Thyroid gland (tissue), 4 donors: ENCODE data around the gene MARK1. TPM values are rescaled to one million over a fixed set of nuclear protein-coding genes. Genes with fewer than 3 reads are reported as not detected.

Source experiments
- DNase-seq, 2 donors: peaks; one replicate each; pipeline ENCODE4 v3.0.0-alpha.2; 2019
- H3K27ac ChIP-seq, 3 donors: fragments of 200-600 bp; sonication (generic); 1 replicate in 2 of 3; 2 replicates in 1 of 3; pipeline ENCODE4 v1.5.1; 2016 to 2019; ENCODE audit warnings: mild to moderate bottlenecking in 1 of 3, moderate library complexity in 1 of 3
- H3K27me3 ChIP-seq: fragments of 200-600 bp; sonication (generic); one replicate; pipeline ENCODE4 v1.5.1; 2019
- H3K36me3 ChIP-seq, 2 donors: fragments of 200-600 bp; sonication (generic); one replicate each; pipeline ENCODE4 v1.5.1; 2016 to 2019
- H3K4me1 ChIP-seq, 2 donors: fragments of 200-600 bp; sonication (generic); one replicate each; pipeline ENCODE4 v1.5.1; 2017 to 2019
- H3K4me3 ChIP-seq, 3 donors: fragments of 200-600 bp; sonication (generic); replicated peaks in 1 of 3; 1 replicate in 2 of 3; 2 replicates in 1 of 3; pipeline ENCODE4 v1.5.1; 2016; ENCODE audit warnings: mild to moderate bottlenecking in 1 of 3
- H3K9me3 ChIP-seq: fragments of 200-600 bp; sonication (generic); one replicate; pipeline ENCODE4 v1.5.1; 2017
- CTCF ChIP-seq, 6 experiments: fragments of 200-600 bp in 3 of 6; fragments of 450-650 bp in 3 of 6; sonication (generic) in 3 of 6; IDR thresholded peaks; one replicate each; pipeline ENCODE4 v1.5.1; 2016 to 2019; ENCODE audit warnings: antibody characterized with exemption in 6 of 6, mild to moderate bottlenecking in 2 of 6, inconsistent platforms in 1 of 6, moderate library complexity in 1 of 6
- POLR2A ChIP-seq, 2 donors: fragments of 450-650 bp; IDR thresholded peaks; one replicate each; pipeline ENCODE4 v1.6.1; 2017; ENCODE audit warnings: antibody characterized with exemption in 2 of 2, mild to moderate bottlenecking in 2 of 2, moderate library complexity in 1 of 2
- WGBS, 2 donors: methylation state at CpG; one replicate each; pipeline ENCODE4 v1.1.5; 2017; 5-methylcytosine and 5-hydroxymethylcytosine counted together
- intact Hi-C: fragments of 100-400 bp; cut with DNase I; formaldehyde crosslinking; loops from one replicate; pipeline ENCODE4 v1.15.1; 2023
- total RNA-seq, 4 donors: library from RNA; depleted of rRNA; stranded (reverse); fragments of >200 nt; gene quantifications; one replicate each; pipeline ENCODE4 v1.2.3, GENCODE V29; 2016

Gene MARK1
- total RNA-seq, 4 donors from 2014 or later: 10.9 to 21.2 (median 14.4) TPM

- Histone ChIP-seq H3K27me3 (no peaks in the 10 kb centered on the region), H3K36me3 (no peaks in the 10 kb centered on the region), H3K4me3 (no peak overlapping the region), H3K9me3 (no peaks in the 10 kb centered on the region), H3K27ac (no peak overlapping the region), H3K4me1 (no peaks in the 10 kb centered on the region)
- no peak for TF ChIP-seq POLR2A (IDR thresholded peaks at IDR 0.05)
- no peak for TF ChIP-seq CTCF (IDR thresholded peaks at IDR 0.05)
- WGBS, 2 donors: 78 to 84% methylated on average over 5 of the region's 5 CpGs
- DNase-seq: no peak
- intact Hi-C loops: no loop called here
These were observed 23.6 kb upstream of the MARK1 start for GRCh38 chr1:220504329-220504728.

DNA sequence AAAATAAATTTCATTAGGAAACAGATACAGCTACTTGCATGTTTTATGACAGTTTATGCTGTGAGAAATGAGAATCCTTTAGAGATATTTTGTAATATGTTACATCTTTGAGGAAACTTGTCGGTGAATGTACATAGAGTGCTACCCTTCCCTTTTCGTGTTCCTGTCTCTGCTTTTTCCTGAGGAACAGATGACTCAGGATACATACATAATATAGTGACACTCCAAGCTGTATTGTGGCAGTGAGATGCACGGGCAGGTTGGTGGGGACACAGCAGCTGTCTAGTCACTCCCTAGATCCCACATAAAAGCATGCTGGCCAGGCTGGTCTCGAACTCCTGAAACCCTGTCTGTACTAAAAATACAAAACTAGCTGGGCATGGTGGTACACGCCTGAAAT is 20.9 kb upstream of the MARK1 start:
- Histone ChIP-seq H3K4me3 (no peak overlapping the region), H3K27me3 (no peaks in the 10 kb centered on the region), H3K27ac (no peak overlapping the region), H3K9me3 (no peaks in the 10 kb centered on the region), H3K36me3 (no peaks in the 10 kb centered on the region), H3K4me1 (no peaks in the 10 kb centered on the region)
- intact Hi-C loops: no loop called here
- WGBS, 2 donors: 82 to 84% methylated on average over 5 of the region's 5 CpGs
- no peak for DNase-seq
- TF ChIP-seq POLR2A (IDR thresholded peaks at IDR 0.05): no peak
- no peak for TF ChIP-seq CTCF (IDR thresholded peaks at IDR 0.05)

DNA sequence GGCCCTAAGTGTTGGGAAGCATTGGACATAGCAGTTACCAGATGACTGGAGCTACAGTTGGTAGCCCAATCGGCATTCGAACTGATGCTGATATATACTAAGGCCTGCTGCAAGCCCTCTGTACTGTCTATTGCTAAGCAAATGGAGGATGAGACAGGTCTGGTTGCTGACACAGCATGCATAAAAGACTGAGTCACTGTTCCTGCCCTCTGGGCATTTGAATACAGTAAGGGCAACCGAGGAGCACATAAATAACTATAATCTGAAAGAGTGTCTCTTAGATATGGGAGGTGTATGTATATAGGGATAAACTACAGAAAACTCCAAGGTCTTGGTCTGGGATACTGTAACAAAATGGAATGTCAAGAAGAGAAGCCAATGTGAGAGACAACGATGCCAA is 16.8 kb upstream of the MARK1 start:
- DNase-seq: no peak
- no peak overlapping the region for H3K4me3 ChIP-seq
- no peak overlapping the region for H3K27ac ChIP-seq
- H3K4me1 ChIP-seq: no peaks in the 10 kb centered on the region
- intact Hi-C loops: no loop called here
- TF ChIP-seq POLR2A (IDR thresholded peaks at IDR 0.05) (no peak), CTCF (IDR thresholded peaks at IDR 0.05) (no peak)
- WGBS, 2 donors: 93 to 94% methylated on average over 4 of the region's 4 CpGs
- H3K36me3 ChIP-seq: no peaks in the 10 kb centered on the region
- no peaks in the 10 kb centered on the region for H3K9me3 ChIP-seq
- H3K27me3 ChIP-seq: no peaks in the 10 kb centered on the region

GRCh38 chr1:220511785-220512184 is 16.2 kb upstream of the MARK1 start:
- DNase-seq: peak; percentile 49 to 50
- WGBS, 2 donors: 46 to 54% methylated on average over 4 of the region's 4 CpGs
- no peaks in the 10 kb centered on the region for H3K9me3 ChIP-seq
- no peak overlapping the region for H3K27ac ChIP-seq
- no peaks in the 10 kb centered on the region for H3K27me3 ChIP-seq
- no peak overlapping the region for H3K4me3 ChIP-seq
- no peaks in the 10 kb centered on the region for H3K36me3 ChIP-seq
- intact Hi-C loops: no loop called here
- H3K4me1 ChIP-seq: no peaks in the 10 kb centered on the region
- no peak for TF ChIP-seq POLR2A (IDR thresholded peaks at IDR 0.05)
- TF ChIP-seq CTCF (IDR thresholded peaks at IDR 0.05): peak in 5 of 6 experiments; percentile 15 to 45 (median 36)

DNA sequence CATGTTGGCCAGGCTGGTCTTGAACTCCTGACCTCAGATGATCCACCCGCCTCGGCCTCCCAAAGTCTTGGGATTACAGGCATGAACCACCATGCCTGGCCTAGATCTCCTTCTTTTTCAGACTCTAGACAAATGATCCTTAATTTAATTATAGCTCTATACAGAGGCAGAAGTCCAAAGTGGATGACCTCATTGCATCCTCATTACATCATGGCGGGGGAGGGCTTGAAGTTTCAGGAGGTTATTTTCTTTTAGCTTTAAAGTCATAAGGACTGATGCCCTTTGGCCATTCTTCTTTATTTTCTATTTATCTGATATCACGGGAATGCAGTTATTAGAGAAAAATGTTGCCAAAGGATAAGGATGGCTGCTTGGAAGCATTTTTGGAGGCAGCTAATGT is 14.1 kb upstream of the MARK1 start:
- no peak for DNase-seq
- Histone ChIP-seq H3K4me3 (no peak overlapping the region), H3K4me1 (no peaks in the 10 kb centered on the region), H3K27ac (no peak overlapping the region), H3K36me3 (no peaks in the 10 kb centered on the region), H3K27me3 (no peaks in the 10 kb centered on the region), H3K9me3 (no peaks in the 10 kb centered on the region)
- intact Hi-C loops: no loop called here
- TF ChIP-seq CTCF (IDR thresholded peaks at IDR 0.05): no peak
- no peak for TF ChIP-seq POLR2A (IDR thresholded peaks at IDR 0.05)
- 90 to 92% methylated on average over 4 of the region's 4 CpGs for WGBS, 2 donors
